Measurements from ENCODE around the gene FBXW11. TPM values are rescaled to one million over a fixed set of nuclear protein-coding genes. Genes with fewer than 3 reads are reported as not detected.

Gene FBXW11
- total RNA-seq, 2 donors from 2014 or later = 47.3 to 54.8 TPM

DNA sequence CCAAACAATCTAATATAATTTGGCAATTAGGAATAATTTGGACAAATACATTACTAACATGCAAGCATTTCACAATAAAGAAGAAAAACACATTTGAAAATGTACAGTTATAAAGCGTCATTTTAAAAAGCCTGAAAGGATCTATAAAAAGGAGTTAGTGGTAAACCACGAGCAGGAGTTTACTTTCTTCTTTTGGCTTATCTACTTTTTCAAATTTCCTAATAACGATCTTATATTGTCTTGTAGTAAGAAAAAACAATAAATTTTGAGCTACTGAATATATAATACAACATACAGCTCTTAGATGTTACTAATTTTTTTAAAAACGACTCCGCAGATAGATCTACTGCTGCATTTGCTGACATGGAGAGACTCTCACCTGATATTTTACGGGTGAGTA lies 141.0 kb downstream of the FBXW11 start:
- no peak overlapping the region for H3K27ac Mint-ChIP-seq

DNA sequence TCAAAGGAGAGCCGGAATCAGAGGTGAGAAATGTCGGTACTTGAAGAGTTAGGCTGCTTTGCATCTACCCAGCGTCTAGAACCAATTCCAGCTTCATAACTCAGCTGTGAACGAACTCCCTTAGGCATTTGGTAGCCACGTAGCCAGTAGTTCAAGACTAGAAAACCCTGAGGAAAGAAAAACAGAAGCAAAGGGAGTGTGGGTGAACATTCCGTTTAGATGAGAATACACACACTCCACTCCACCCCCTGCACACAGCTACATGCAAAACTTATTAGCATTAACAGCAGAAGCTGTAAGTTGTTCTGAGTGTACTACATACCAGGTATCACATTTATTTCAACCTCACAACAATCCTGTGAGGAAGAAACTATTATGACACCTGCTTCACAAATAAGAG lies 142.5 kb downstream of the FBXW11 start:
- Mint-ChIP-seq H3K36me3 (peaks cover 8% of the 10 kb centered on the region), H3K9me3 (no peaks in the 10 kb centered on the region)

More for the DNA sequence above, 141.0 kb downstream of the FBXW11 start:
- ATAC-seq = no peak
- Mint-ChIP-seq H3K36me3 (peaks cover 8% of the 10 kb centered on the region), H3K27me3 (no peaks in the 10 kb centered on the region), H3K9me3 (no peaks in the 10 kb centered on the region), H3K4me3 (no peak overlapping the region), H3K4me1 (ENCODE audit: low read depth in 2 of 2) (no peaks in the 10 kb centered on the region)
- DNase-seq (ENCODE audit: low spot score) = no peak

DNA sequence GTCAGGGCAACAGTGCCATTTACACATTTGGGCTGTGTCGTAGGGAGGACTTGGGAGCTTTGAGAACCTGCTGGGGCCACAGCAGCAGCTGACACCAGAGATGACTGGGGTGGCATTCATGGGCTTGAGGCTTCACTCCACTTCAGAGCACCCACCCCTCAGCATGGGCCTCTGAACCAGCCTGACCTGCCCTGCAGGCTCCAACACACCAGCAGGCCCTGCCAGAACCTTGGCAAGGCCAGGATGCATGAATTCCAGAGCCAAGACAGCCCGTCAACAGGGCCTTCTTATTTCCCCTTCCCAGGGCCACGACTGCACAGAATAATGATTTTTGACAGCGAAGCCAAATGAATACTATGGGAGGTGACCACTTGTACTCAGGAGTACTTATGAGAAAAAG lies 143.8 kb downstream of the FBXW11 start:
- DNase-seq (ENCODE audit: low spot score) (no peak), ATAC-seq (no peak)
- no peak overlapping the region for H3K27ac Mint-ChIP-seq
- H3K4me1 Mint-ChIP-seq (ENCODE audit: low read depth in 2 of 2) = peaks cover 5% of the 10 kb centered on the region in 2 donors
- no peaks in the 10 kb centered on the region for H3K27me3 Mint-ChIP-seq
- H3K9me3 Mint-ChIP-seq = no peaks in the 10 kb centered on the region
- no peak overlapping the region for H3K4me3 Mint-ChIP-seq
- H3K36me3 Mint-ChIP-seq = no peaks in the 10 kb centered on the region

More for the DNA sequence above, 142.5 kb downstream of the FBXW11 start:
- no peak for ATAC-seq
- Mint-ChIP-seq H3K4me1 (ENCODE audit: low read depth in 2 of 2) (peaks cover 0 to 2% of the 10 kb centered on the region in 2 donors), H3K27ac (no peak overlapping the region), H3K27me3 (no peaks in the 10 kb centered on the region), H3K4me3 (no peak overlapping the region)
- no peak for DNase-seq (ENCODE audit: low spot score)

DNA sequence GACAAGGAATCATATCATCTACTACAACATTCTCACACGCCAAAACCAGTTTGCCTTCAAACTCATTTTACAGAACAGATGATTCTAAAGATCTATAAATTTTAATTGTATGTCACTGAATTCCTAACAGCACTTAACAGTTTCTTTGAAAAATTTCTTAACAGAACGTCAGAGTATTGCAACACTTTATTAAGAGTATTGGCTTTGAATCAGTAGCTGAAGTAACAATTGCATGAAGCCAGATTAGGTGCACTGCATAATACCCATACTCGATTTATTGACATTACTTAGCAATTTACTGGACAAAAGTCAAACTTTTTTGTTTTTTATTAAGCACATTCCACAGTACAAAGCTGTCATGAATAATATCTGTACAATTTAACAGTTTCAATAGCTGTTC lies 145.1 kb downstream of the FBXW11 start:
- no peak for ATAC-seq
- Mint-ChIP-seq H3K4me3 (no peak overlapping the region), H3K27ac (no peak overlapping the region), H3K9me3 (no peaks in the 10 kb centered on the region), H3K36me3 (no peaks in the 10 kb centered on the region), H3K4me1 (ENCODE audit: low read depth in 2 of 2) (peaks cover 12 to 15% of the 10 kb centered on the region in 2 donors), H3K27me3 (no peaks in the 10 kb centered on the region)
- no peak for DNase-seq (ENCODE audit: low spot score)

DNA sequence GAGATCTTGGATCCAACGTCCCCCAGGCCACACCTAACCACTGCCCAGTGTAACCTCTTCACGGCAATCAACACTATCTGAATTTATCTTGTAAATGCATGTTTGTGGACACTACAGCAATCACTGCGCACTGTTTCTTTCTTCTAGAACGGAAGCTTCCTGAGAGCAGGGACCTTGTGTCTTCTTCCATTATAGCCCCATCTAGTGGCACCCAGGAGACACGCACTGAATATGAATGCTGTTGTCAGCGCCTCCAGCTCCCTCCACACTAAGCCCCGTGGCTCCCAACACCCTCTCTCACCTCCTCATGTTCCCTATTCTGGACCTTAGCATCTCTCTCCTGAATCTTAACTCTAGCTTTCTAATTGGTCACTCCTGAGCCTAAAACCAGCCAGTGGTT lies 148.1 kb downstream of the FBXW11 start:
- H3K27ac Mint-ChIP-seq = no peak overlapping the region
- no peak for ATAC-seq

DNA sequence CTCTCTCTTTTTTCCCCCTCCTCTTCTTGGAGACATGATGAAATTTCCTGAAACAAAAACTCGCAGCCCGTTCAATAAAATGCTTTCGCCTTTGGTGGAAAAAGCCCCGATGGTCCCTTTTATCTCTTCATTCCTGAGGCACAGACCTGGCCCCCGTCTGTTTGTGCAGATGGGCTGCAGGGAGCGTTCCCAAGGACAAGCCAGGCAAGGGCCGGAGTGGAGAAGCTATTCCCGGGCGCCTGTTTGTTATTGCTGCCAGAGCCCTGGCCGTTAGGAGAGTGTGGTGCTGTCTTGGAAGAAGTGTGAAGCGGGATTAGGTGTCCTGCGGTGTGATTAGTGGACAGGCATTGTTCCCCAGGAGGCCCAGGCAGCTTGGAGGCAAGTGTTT lies 149.0 kb downstream of the FBXW11 start:
- H3K27ac Mint-ChIP-seq = no peak overlapping the region
- peaks cover 28 to 29% of the 10 kb centered on the region in 2 donors for H3K4me1 Mint-ChIP-seq (ENCODE audit: low read depth in 2 of 2)
- H3K27me3 Mint-ChIP-seq = no peaks in the 10 kb centered on the region
- H3K4me3 Mint-ChIP-seq = no peak overlapping the region
- ATAC-seq (no peak), DNase-seq (ENCODE audit: low spot score) (no peak)
- no peaks in the 10 kb centered on the region for H3K36me3 Mint-ChIP-seq
- H3K9me3 Mint-ChIP-seq = no peaks in the 10 kb centered on the region

More for the DNA sequence above, 148.1 kb downstream of the FBXW11 start:
- H3K9me3 Mint-ChIP-seq = no peaks in the 10 kb centered on the region
- no peak overlapping the region for H3K4me3 Mint-ChIP-seq
- DNase-seq (ENCODE audit: low spot score) = no peak
- H3K36me3 Mint-ChIP-seq = no peaks in the 10 kb centered on the region
- H3K27me3 Mint-ChIP-seq = no peaks in the 10 kb centered on the region
- peaks cover 28 to 29% of the 10 kb centered on the region in 2 donors for H3K4me1 Mint-ChIP-seq (ENCODE audit: low read depth in 2 of 2)

DNA sequence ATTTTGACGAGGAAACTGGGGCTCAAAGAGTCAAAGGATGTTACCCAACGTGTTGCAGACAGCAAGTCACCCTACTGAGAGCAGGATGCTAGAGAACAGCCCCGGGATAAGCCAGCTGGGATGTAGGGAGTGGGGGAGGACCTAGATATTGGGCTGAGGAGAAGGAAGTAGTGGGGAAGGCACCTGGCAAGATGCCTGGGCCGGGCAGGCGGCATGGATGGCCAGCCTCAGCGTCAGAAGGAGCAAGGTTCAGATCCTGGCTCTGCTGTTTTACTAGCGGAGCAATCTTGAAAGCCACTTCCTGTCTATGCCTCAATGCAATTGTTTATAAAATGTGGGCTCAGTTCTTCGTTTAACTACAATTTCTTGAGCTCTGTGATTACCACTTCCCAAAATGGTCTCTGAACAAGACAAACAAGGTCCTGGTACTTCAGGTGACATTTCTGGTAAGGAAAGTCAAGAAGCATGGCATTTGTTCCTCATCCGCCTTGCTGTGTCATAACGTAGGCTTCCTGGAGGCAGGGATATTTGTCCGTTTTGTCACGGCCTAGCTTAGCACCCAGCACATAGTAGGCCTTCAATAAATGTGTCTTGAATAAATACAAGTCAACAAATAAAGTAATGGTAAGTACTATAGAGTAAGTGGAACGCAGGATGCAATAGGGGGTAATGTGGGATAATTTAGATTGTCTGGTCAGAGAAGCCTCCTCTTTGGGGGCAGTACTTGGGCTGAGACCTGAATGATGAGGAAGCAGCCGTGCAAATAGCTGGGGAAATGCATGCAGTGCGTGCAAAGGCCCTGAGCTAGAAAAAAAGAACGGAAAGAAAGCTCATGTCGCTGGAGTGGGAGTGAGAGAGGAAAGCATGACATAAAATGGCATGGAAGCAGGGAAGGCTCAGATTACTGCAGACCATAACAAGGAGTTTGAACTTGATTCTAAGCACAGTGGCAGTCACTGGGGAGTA lies 150.4 kb downstream of the FBXW11 start:
- ATAC-seq (no peak), DNase-seq (ENCODE audit: low spot score) (no peak)
- peaks cover 28 to 29% of the 10 kb centered on the region in 2 donors for H3K4me1 Mint-ChIP-seq (ENCODE audit: low read depth in 2 of 2)
- H3K9me3 Mint-ChIP-seq = no peaks in the 10 kb centered on the region
- H3K27me3 Mint-ChIP-seq = no peaks in the 10 kb centered on the region
- peak overlapping the region; percentile 1 to 12 for H3K27ac Mint-ChIP-seq
- no peaks in the 10 kb centered on the region for H3K36me3 Mint-ChIP-seq
- no peak overlapping the region for H3K4me3 Mint-ChIP-seq

DNA sequence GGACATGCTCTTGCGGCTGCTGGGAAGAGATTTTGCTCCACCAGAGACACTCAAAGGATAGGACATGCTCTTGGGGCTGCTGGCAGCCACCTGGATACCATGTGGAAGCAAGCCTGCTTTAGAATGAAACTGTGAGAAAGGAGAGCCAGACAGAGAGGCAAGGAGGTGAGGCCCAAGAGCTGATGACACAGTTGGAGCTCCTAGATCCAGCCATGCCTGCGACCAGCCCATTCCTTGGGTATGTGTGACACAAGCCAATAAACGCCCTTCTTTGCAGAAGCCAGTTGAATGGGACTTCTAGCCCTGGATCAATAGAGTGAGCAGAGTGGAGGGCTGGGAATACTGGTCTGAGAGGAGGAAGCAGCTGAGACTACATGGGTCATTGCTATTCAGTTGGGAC lies 151.2 kb downstream of the FBXW11 start:
- no peaks in the 10 kb centered on the region for H3K36me3 Mint-ChIP-seq
- no peak for DNase-seq (ENCODE audit: low spot score)
- no peak overlapping the region for H3K4me3 Mint-ChIP-seq
- no peak for ATAC-seq
- no peaks in the 10 kb centered on the region for H3K9me3 Mint-ChIP-seq
- peaks cover 28 to 29% of the 10 kb centered on the region in 2 donors for H3K4me1 Mint-ChIP-seq (ENCODE audit: low read depth in 2 of 2)
- no peaks in the 10 kb centered on the region for H3K27me3 Mint-ChIP-seq
- peak overlapping the region; percentile 1 to 12 for H3K27ac Mint-ChIP-seq

DNA sequence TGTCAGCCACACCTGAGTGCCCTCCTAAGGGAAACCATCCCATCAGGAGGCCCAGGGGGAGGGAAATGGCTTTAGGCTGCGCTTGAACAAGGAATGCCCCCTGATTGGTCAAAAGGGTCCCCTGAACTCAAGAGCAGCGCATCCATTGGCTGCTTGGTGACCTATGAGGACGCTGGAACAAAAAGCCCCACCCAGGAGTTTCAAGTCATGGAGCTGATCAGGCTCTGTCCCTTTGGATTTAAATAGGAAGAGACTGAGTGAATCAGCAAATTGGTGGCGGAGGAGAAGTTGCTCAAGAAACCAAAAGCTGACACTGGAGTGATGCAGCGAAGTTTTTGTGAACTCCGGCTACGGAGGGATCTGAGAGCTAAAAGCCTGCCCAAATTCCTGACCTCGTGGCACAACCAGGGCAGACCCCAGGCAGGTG lies 154.2 kb downstream of the FBXW11 start:
- no peaks in the 10 kb centered on the region for H3K27me3 Mint-ChIP-seq
- DNase-seq (ENCODE audit: low spot score) = no peak
- H3K27ac Mint-ChIP-seq = no peak overlapping the region
- peaks cover 19 to 23% of the 10 kb centered on the region in 2 donors for H3K4me1 Mint-ChIP-seq (ENCODE audit: low read depth in 2 of 2)
- ATAC-seq = no peak
- H3K9me3 Mint-ChIP-seq = no peaks in the 10 kb centered on the region
- H3K4me3 Mint-ChIP-seq = no peak overlapping the region
- H3K36me3 Mint-ChIP-seq = no peaks in the 10 kb centered on the region

DNA sequence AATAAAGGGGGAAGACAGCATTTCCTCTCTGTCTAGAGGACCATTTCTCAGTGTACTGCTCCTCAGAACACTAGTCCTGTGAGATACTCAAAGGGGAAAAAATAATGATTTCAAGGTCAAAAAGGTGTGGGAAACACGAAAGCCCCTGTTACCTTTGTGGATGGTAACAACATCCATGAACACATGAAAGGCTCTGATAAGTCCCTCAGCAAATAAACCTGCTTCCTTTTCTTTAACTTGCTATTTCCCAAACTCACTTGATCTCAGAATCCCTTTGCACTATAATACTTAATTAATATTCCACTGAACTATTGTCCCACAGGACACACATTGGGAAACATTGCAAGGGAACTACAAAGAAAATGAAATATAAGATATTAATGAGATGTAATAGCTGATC lies 155.2 kb downstream of the FBXW11 start:
- no peaks in the 10 kb centered on the region for H3K9me3 Mint-ChIP-seq
- no peaks in the 10 kb centered on the region for H3K27me3 Mint-ChIP-seq
- DNase-seq (ENCODE audit: low spot score) (no peak), ATAC-seq (no peak)
- H3K36me3 Mint-ChIP-seq = no peaks in the 10 kb centered on the region
- H3K27ac Mint-ChIP-seq = no peak overlapping the region
- H3K4me1 Mint-ChIP-seq (ENCODE audit: low read depth in 2 of 2) = peaks cover 12 to 19% of the 10 kb centered on the region in 2 donors
- no peak overlapping the region for H3K4me3 Mint-ChIP-seq

DNA sequence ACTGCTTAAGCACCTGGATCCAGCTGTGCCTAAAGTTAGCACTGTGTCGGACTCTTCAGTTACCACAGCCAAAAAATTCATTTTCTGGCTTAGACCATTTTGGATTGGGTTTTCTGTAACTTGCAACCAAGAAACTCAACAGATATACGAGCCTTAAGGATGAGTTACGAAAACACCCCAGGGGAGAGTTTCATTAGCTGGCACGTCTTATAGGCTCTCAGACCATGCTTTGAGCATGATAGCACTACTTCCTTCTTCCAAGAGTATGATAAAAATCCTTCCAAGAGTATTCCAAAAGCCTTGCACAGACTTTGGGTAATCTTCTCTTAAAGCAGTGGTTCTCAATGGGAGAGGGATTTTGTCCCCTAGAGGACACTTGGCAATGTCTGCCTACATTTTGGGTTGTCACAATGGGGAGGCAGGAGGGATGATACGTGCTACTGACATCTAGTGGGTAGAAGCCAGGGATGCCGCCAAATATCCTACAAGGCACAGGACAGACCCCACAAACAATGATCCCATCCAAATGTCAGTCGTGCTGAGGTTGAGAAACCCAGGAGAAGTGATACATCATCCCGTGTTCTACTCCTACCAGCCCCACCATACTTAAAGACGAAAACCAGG lies 156.0 kb downstream of the FBXW11 start:
- Mint-ChIP-seq H3K9me3 (no peaks in the 10 kb centered on the region), H3K27ac (no peak overlapping the region), H3K4me3 (no peak overlapping the region), H3K36me3 (no peaks in the 10 kb centered on the region), H3K27me3 (no peaks in the 10 kb centered on the region), H3K4me1 (ENCODE audit: low read depth in 2 of 2) (peaks cover 4 to 12% of the 10 kb centered on the region in 2 donors)
- no peak for ATAC-seq
- no peak for DNase-seq (ENCODE audit: low spot score)

DNA sequence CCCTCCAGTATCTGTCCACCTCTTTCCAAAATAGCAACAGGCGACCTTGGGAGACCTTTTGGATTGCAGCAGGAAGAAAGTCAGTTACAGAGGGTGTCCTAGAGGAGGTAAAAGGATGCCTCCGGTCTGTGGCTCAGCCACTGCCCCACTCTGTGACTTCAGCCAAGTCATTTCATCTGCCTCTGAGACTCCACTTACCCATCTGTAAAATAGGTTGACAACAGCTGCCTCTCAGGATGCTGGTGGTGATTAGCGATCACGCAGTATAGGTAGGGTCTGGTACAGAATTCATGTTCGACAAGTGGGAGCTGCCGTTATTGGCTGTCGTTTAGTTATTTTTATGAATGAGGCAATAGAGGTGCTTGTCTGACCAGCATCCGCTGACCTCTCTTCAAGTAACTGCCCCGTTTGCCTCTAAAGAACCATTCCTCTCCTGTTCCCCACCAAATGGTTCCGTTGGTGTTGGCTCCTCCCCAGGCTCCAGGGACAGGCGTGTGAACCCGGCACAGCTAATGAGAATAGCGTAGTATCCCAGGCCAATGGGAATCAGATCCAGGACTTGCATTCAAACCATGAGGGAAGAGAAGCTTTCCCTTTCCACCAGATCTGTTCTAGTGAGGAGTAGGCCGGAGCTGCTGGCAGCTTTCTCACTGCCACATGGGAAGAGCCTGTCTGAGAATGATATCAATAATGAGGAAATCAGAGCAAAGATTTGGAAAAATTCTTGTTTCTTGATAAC lies 156.7 kb downstream of the FBXW11 start:
- no peaks in the 10 kb centered on the region for H3K9me3 Mint-ChIP-seq
- ATAC-seq (no peak), DNase-seq (ENCODE audit: low spot score) (no peak)
- H3K4me1 Mint-ChIP-seq (ENCODE audit: low read depth in 2 of 2) = peaks cover 0 to 9% of the 10 kb centered on the region in 2 donors
- H3K27ac Mint-ChIP-seq = no peak overlapping the region
- H3K27me3 Mint-ChIP-seq = no peaks in the 10 kb centered on the region
- no peak overlapping the region for H3K4me3 Mint-ChIP-seq
- H3K36me3 Mint-ChIP-seq = no peaks in the 10 kb centered on the region

DNA sequence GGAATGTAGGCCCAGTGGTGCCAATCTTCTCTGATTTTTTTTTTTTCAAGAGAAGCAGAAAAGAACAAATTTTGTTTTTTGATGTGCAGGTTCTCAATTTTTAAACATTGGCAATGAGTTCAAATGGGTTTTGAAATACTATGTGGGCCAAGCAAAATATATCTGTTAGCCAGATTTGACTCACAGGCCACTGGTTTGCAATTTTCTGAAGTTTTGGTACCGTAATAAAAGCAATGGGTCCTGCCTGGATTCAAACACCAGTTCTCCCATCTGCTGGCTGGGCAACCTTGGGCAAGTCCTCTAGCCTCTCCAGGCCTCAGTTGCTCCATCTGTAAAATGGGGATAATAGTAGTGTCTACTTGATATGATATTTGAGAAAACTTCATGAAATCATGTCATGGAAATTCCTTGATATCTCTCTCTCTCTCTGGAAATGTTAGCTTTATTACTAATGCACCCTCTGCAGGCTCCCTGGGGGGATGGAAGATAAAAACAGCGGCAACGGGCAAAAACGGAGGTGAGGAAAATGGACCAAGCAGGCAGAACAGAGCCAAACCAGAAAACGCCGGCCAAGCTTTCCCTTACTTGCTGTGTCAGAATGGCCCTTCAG lies 157.4 kb downstream of the FBXW11 start:
- Mint-ChIP-seq H3K9me3 (no peaks in the 10 kb centered on the region), H3K4me3 (no peak overlapping the region), H3K27me3 (no peaks in the 10 kb centered on the region), H3K36me3 (no peaks in the 10 kb centered on the region), H3K27ac (no peak overlapping the region), H3K4me1 (ENCODE audit: low read depth in 2 of 2) (peaks cover 0 to 2% of the 10 kb centered on the region in 2 donors)
- ATAC-seq (no peak), DNase-seq (ENCODE audit: low spot score) (no peak)

All from natural killer cell treated with Interleukin-12 subunit alpha and Interleukin-12 subunit beta and Interleukin-15 and Interleukin-18, amount 100 ng/mL, for 72 hours (primary cell).